HFF-Myc (cell line): Measurements from ENCODE around the gene TSPAN14.
A peak's percentile ranks its signal among the peaks of the same experiment; 100 is the strongest.

Source experiments
- DNase-seq: peaks from one replicate; pipeline ENCODE4 v3.0.0-alpha.2; 2011; ENCODE audit warnings: low read depth; ENCODE audit errors: extremely low read depth
- H3K4me3 ChIP-seq: replicated peaks from 2 replicates; pipeline ENCODE4 v1.5.1; 2011; ENCODE audit warnings: low read depth, mild to moderate bottlenecking, control low read depth, low read length
- CTCF ChIP-seq: IDR thresholded peaks from 2 replicates; pipeline ENCODE4 v1.5.1; 2012; ENCODE audit warnings: mild to moderate bottlenecking, low read depth, low read length, control low read depth; ENCODE audit errors: missing control alignments

TSPAN14 gene

GRCh38 chr10:80459047-80459865 lies 5.1 kb downstream of the TSPAN14 start:
- TF ChIP-seq CTCF, result no peak
- H3K4me3 ChIP-seq, result peak overlapping the region; percentile 10
- DNase-seq, result peak; percentile 88

- H3K4me3 ChIP-seq, result no peak overlapping the region
- no peak for TF ChIP-seq CTCF
- no peak for DNase-seq
Observed at GRCh38 chr10:80460399-80461207, 6.5 kb downstream of the TSPAN14 start.

- no peak for TF ChIP-seq CTCF
- H3K4me3 ChIP-seq, result no peak overlapping the region
Observed at GRCh38 chr10:80461208-80462183, 7.4 kb downstream of the TSPAN14 start.

GRCh38 chr10:80462299-80462980 lies 8.3 kb downstream of the TSPAN14 start:
- TF ChIP-seq CTCF, result no peak

More at GRCh38 chr10:80461208-80462183, 7.4 kb downstream of the TSPAN14 start:
- no peak for DNase-seq

GRCh38 chr10:80462981-80463741 lies 9.1 kb downstream of the TSPAN14 start:
- TF ChIP-seq CTCF, result no peak
- no peak overlapping the region for H3K4me3 ChIP-seq
- no peak for DNase-seq

More at GRCh38 chr10:80462299-80462980, 8.3 kb downstream of the TSPAN14 start:
- no peak for DNase-seq
- no peak overlapping the region for H3K4me3 ChIP-seq
